ENCODE results near the gene ITGA8.

Gene ITGA8

GRCh38 chr10:15735763-15736162, 16.0 kb upstream of the ITGA8 start:
- DNase-seq (ENCODE audit: low spot score), result no peak

- DNase-seq (ENCODE audit: low spot score), result no peak
Measured at GRCh38 chr10:15730341-15730740, 10.6 kb upstream of the ITGA8 start.

DNA sequence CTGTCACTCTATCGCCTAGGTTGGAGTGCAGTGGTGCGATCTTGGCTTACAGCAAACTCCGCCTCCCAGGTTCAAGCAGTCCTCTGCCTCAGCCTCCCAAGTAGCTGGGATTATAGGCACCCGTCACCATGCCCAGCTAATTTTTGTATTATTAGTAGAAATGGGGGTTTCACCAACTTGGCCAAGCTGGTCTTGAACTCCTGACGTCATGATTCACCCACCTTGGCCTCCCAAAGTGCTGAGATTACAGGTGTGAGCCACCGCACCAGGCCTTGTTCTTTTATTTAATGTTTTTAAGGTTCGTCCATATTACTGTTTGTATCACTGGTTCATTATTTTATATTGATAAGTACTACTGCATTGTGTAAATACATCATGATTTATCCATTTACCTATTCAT, 10.2 kb upstream of the ITGA8 start:
- no peak for DNase-seq (ENCODE audit: low spot score)

GRCh38 chr10:15726042-15726441, 6.3 kb upstream of the ITGA8 start:
- DNase-seq (ENCODE audit: low spot score), result no peak

GRCh38 chr10:15725603-15726002, 5.9 kb upstream of the ITGA8 start:
- peak; percentile 66 for DNase-seq (ENCODE audit: low spot score)

DNA sequence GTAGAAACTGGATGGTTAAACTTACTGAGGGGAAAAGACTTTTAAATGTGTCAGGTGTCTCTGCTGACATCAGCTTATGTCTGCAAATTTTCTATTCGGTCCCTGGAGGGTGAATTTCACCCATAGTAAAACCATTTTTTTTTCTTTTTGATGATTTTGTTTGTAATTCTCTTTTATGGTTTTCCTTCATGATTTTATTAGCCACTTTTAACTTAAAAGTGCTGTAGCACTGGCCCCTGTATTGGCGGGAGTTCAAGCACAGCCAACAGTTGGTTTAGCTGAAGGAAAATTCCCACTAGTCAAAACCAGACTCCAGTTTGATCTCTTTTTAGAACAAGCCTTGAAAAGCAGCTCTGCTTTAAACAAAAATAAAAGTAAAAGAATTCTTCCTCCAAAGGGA, 5.0 kb upstream of the ITGA8 start:
- DNase-seq (ENCODE audit: low spot score), result no peak

GRCh38 chr10:15723803-15724202, 4.1 kb upstream of the ITGA8 start:
- DNase-seq (ENCODE audit: low spot score), result no peak

DNA sequence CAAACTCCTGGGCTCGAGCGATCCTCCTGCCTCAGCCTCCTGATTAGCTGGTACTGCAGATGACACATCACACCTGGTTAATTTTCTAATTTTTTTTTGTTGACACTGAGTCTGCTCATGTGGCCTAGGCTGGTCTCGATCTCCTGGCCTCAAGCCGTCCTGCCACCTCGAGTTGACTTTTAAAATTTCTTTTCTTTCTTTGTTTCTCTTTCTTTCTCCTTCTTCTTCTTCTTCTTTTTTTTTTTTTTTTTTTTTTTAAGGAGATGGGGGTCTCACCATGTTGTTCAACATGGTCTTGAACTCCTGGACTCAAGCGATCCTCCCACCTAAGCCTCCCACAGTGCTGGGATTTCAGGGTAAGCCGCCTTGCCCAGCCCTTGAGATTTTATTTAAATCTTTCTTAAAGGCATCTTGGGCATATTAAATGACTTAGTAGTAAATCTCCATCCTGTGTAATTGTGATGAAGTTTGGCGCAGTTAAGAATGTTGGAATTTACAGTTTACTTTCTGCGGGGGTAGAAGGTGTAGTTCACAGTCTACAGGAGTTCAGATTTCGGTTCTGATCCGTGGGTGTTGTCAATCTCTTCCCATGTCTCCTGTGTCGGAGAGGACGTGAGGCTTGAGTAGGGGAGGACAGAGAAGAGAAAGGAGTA, 1.0 kb upstream of the ITGA8 start:
- no peak for DNase-seq (ENCODE audit: low spot score)

GRCh38 chr10:15719049-15719898, 448 bp downstream of the ITGA8 start:
- no peak for DNase-seq (ENCODE audit: low spot score)

DNA sequence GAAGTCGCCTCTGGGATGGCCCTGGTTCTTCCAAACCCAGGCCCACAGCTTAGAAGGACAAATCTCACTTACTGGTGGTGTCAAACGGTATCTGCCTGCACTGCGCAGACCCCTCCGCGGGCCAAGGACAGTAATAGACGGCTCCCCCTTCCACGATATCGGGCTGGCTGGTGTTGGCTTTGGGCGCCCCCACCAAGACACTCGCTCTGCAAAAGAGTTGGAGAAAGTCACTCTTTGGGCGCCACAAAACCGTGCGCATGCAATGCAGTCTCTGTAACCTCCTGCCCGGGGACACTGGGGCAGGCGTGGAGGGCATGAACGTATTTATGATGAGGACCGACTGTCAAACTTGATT, 1.1 kb downstream of the ITGA8 start:
- no peak for DNase-seq (ENCODE audit: low spot score)

DNA sequence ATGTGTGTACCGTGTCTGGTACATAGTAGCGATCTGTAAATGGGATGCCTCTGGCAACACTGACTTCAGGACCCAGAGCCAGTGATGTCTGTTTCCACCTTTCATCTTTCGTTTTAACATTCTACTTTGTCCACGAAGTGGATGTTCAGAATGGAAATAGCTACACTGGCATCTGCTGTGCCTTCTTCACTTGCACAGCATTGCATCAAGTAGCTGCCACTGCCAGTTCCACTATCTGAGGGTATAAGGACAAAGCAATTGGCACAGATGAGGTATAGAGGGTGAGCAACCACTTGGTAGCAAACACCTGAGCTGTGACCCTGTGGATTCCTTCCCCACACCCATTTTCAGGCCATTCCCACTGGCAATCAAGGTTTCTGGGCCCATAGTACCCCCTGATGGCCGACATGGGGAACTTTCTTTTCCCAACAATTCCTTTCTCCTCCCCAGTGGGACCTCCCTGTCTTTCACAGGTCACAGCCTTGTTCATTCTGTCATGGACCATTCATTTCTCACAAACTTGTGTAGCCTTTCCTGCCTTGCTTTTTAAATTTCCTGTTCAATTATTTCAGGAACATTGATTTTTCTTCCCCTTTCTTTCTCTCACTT, 4.0 kb downstream of the ITGA8 start:
- peak; percentile 73 for DNase-seq (ENCODE audit: low spot score)

GRCh38 chr10:15714847-15715246, 4.9 kb downstream of the ITGA8 start:
- no peak for DNase-seq (ENCODE audit: low spot score)

- DNase-seq (ENCODE audit: low spot score), result no peak
Measured at GRCh38 chr10:15712883-15713282, 6.8 kb downstream of the ITGA8 start.

- no peak for DNase-seq (ENCODE audit: low spot score)
Measured at GRCh38 chr10:15710455-15710854, 9.3 kb downstream of the ITGA8 start.

- no peak for DNase-seq (ENCODE audit: low spot score)
Measured at GRCh38 chr10:15705298-15705697, 14.4 kb downstream of the ITGA8 start.

DNA sequence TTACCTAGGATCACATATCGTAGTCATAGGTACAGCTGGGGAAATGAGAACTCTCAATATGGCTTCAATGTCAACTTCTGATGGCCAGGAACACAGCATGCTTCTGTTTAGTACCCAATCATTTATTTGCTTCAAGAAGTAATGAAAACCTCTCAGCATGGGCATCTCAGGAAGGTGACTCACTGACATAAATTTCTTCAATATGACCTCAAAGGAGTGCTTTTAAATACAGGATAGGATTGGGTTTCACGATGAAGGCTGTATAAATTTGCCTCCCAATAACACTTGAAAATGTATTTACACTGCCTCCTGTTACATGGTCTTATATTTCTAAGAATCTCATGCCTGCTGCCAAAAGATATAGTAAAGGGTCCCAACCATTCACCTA, 15.1 kb downstream of the ITGA8 start:
- DNase-seq (ENCODE audit: low spot score), result no peak

GRCh38 chr10:15703944-15704580, 15.7 kb downstream of the ITGA8 start:
- DNase-seq (ENCODE audit: low spot score), result no peak

DNA sequence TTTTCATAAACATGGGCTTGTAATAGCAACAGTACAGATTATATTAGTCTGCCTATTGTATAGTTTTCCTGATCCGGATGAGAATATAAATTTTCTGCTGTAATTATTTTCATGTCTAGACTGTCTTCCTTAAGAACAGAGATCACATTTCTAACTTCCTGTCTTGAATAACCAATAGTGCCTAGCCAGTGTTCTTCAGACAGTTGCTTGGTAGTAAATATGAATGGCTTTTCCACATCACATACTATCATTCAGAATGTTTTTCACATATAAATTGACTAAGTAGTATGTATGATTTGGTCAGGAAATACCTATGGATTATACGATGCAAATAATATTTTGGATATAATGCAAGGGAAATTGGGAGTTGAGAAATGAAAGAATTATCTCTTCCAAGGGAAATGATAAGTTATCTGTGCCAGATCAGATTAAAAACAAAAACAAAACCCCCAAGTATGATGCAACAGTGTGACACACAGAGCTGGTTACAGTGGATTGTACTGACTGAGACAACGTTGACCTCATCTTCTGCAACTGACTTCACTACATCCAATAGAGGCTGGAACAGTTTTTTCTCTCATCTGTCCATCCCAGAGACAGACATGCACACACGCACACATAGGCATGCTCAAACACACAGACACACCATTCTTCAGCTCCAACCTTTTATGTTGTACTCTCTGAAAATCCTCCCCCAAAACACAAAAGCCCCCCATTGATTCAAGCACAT, 16.4 kb downstream of the ITGA8 start:
- DNase-seq (ENCODE audit: low spot score), result no peak

- no peak for DNase-seq (ENCODE audit: low spot score)
Measured at GRCh38 chr10:15700078-15700674, 19.5 kb downstream of the ITGA8 start.

DNA sequence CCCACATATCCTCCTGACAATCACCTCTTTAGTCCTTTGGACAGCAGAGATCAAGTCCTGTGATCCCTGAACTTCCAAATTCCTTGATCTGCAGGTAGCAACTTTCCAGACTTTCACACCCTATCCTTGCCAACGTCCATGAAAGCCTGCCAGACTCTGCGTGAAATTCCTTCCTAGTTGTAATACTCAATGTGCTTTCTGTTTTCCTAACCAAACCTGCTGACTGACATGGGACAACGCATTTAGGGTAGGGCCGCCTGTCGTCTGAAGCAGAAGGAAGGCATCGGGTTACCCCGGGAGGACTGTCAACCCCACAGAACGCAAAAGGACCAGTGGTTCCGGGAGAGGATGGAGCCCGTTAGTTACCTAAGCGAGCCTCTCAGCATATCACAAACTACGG, 23.9 kb downstream of the ITGA8 start:
- DNase-seq (ENCODE audit: low spot score), result no peak

GRCh38 chr10:15690031-15690430, 29.7 kb downstream of the ITGA8 start:
- no peak for DNase-seq (ENCODE audit: low spot score)

GRCh38 chr10:15684768-15685167, 35.0 kb downstream of the ITGA8 start:
- DNase-seq (ENCODE audit: low spot score), result no peak
